AG09309 (cell line): Measurements from ENCODE around the gene RGS3.

Experiments used
- DNase-seq: peaks from one replicate; pipeline ENCODE4 v3.0.0-alpha.2; 2010; ENCODE audit warnings: low read depth
- H3K4me3 ChIP-seq: 2 replicates; pipeline ENCODE4 v1.5.1; 2011; ENCODE audit warnings: mild to moderate bottlenecking, low read depth, low read length, moderate library complexity; ENCODE audit not compliant: control insufficient read depth
- CTCF ChIP-seq: IDR thresholded peaks from 2 replicates; pipeline ENCODE4 v1.5.1; 2011; ENCODE audit warnings: mild to moderate bottlenecking, low read depth, low read length, inconsistent platforms; ENCODE audit not compliant: insufficient read depth, control insufficient read depth; ENCODE audit errors: missing control alignments

The RGS3 gene

GRCh38 chr9:113462781-113463286, 693 bp upstream of the RGS3 start:
- DNase-seq = no peak
- no peak for TF ChIP-seq CTCF
- no peak overlapping the region for H3K4me3 ChIP-seq

GRCh38 chr9:113464286-113464660, 746 bp downstream of the RGS3 start:
- H3K4me3 ChIP-seq = no peak overlapping the region
- TF ChIP-seq CTCF = no peak
- no peak for DNase-seq

GRCh38 chr9:113465599-113466140, 2.1 kb downstream of the RGS3 start:
- no peak for DNase-seq
- no peak for TF ChIP-seq CTCF
- no peak overlapping the region for H3K4me3 ChIP-seq

- TF ChIP-seq CTCF = no peak
- no peak for DNase-seq
Measured at GRCh38 chr9:113467183-113467582, 3.7 kb downstream of the RGS3 start.

GRCh38 chr9:113468716-113469448, 5.4 kb downstream of the RGS3 start:
- H3K4me3 ChIP-seq = no peak overlapping the region
- no peak for DNase-seq
- no peak for TF ChIP-seq CTCF

More at GRCh38 chr9:113467183-113467582, 3.7 kb downstream of the RGS3 start:
- no peak overlapping the region for H3K4me3 ChIP-seq

GRCh38 chr9:113471143-113471542, 7.6 kb downstream of the RGS3 start:
- no peak for DNase-seq
- no peak overlapping the region for H3K4me3 ChIP-seq
- no peak for TF ChIP-seq CTCF

- H3K4me3 ChIP-seq = no peak overlapping the region
- TF ChIP-seq CTCF = no peak
- DNase-seq = no peak
Measured at GRCh38 chr9:113471566-113471965, 8.0 kb downstream of the RGS3 start.
